AG04450 (cell line): ENCODE data around the gene CD80. TPM values are rescaled to one million over a fixed set of nuclear protein-coding genes. Genes with fewer than 3 reads are reported as not detected.

Experiments
- CTCF ChIA-PET: fragments of 300-600, 350-600 bp; formaldehyde crosslinking; extraction: SDS; loops from one replicate; lab custom pipeline; 2022; ENCODE audit warnings: antibody characterized with exemption, inconsistent platforms; lab: Charles Lee
- POLR2A ChIA-PET: fragments of 350-600 bp; formaldehyde crosslinking; extraction: SDS; loops from one replicate; lab custom pipeline; 2021; ENCODE audit warnings: antibody characterized with exemption, inconsistent platforms; lab: Yijun Ruan, JAX
- DNase-seq: peaks from one replicate; pipeline ENCODE4 v3.0.0-alpha.2; 2011; ENCODE audit warnings: low read depth, low spot score
- H3K27ac ChIP-seq: one replicate; pipeline ENCODE4 v1.5.1; 2012; ENCODE audit warnings: low read depth, low read length, control low read depth
- H3K27me3 ChIP-seq: one replicate; pipeline ENCODE4 v1.6.0; 2012; ENCODE audit warnings: low read length; ENCODE audit not compliant: control insufficient read depth, insufficient read depth
- H3K4me3 ChIP-seq: 2 replicates; pipeline ENCODE4 v1.5.1; 2011; ENCODE audit warnings: mild to moderate bottlenecking, low read depth, low read length, control low read depth
- H3K9me3 ChIP-seq: 2 replicates; pipeline ENCODE4 v1.5.1; 2012; ENCODE audit warnings: low read length; ENCODE audit not compliant: control insufficient read depth, insufficient read depth
- CTCF ChIP-seq: IDR thresholded peaks from 2 replicates; pipeline ENCODE4 v1.5.1; 2011; ENCODE audit warnings: low read depth, low read length, control low read depth, inconsistent platforms
- polyA plus RNA-seq: library from polyadenylated mRNA; depleted of rRNA; stranded (reverse); fragments of >200 nt; gene quantifications from 2 replicates; pipeline ENCODE4 v1.2.3, GENCODE V29; 2011

Gene CD80
- polyA plus RNA-seq, 1 experiment = not detected

- POLR2A ChIA-PET = no interaction called here
Measured at GRCh38 chr3:119592861-119593260, 33.4 kb upstream of the CD80 start.

GRCh38 chr3:119590706-119591105, 31.3 kb upstream of the CD80 start:
- Histone ChIP-seq H3K4me3 (no peak overlapping the region), H3K9me3 (peaks cover 7% of the 10 kb centered on the region; the same call in 1 of the 2 replicates), H3K27me3 (peaks cover 37% of the 10 kb centered on the region), H3K27ac (no peak overlapping the region)
- no peak for TF ChIP-seq CTCF
- no peak for DNase-seq
- ChIA-PET POLR2A (no interaction called here), CTCF (no interaction called here)

More at GRCh38 chr3:119592861-119593260, 33.4 kb upstream of the CD80 start:
- no peak for TF ChIP-seq CTCF
- CTCF ChIA-PET = interaction anchor here (0.5 kb wide), 1 partner anchor 10 kb away, joined by 3 read pairs; no protein-coding TSS in a partner anchor
- Histone ChIP-seq H3K27ac (no peak overlapping the region), H3K27me3 (peaks cover 37% of the 10 kb centered on the region), H3K4me3 (no peak overlapping the region), H3K9me3 (peaks cover 7% of the 10 kb centered on the region; the same call in 1 of the 2 replicates)
- DNase-seq = no peak

DNA sequence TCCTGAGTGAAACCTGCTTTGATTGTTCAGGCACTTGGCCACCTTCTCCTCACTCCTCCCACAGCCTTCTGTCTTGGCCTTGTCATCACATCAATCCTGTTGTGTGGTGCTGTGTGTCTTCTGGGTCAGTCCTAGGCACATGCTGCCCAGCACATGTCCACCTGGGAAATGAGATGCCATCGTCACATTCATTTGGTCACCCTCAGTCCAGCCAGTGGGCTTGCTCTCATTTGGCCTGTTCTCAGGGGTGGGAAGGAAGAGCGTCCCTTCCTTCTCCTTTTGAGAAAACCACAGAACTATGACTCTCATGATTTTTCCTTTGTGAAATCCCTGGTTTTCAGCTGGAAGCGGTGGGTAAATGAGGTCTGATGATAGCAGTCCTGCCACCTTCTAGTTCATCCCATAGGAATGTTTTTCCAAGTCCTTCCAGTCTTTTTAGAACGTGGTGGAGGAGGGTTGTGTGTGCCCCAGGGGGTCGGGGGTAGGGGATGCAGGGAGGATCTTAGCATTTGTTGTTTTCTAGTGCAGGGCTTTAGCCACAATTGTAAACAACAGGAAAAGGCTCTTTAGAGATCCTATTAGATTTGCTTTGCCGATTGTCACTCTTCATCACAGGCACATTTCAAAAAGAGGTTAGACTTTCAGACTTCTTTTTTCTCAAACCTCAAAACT, 29.8 kb upstream of the CD80 start:
- POLR2A ChIA-PET = no interaction called here
- Histone ChIP-seq H3K9me3 (peaks cover 7% of the 10 kb centered on the region; the same call in 1 of the 2 replicates), H3K27ac (no peak overlapping the region), H3K4me3 (no peak overlapping the region), H3K27me3 (peaks cover 37% of the 10 kb centered on the region)
- no peak for DNase-seq
- CTCF ChIA-PET = no interaction called here
- TF ChIP-seq CTCF = no peak

- Histone ChIP-seq H3K9me3 (peaks cover 7% of the 10 kb centered on the region; the same call in 1 of the 2 replicates), H3K27me3 (peaks cover 29% of the 10 kb centered on the region), H3K4me3 (no peak overlapping the region), H3K27ac (no peak overlapping the region)
- DNase-seq = no peak
- TF ChIP-seq CTCF = no peak
- ChIA-PET POLR2A (no interaction called here), CTCF (no interaction called here)
Measured at GRCh38 chr3:119588112-119588511, 28.7 kb upstream of the CD80 start.

DNA sequence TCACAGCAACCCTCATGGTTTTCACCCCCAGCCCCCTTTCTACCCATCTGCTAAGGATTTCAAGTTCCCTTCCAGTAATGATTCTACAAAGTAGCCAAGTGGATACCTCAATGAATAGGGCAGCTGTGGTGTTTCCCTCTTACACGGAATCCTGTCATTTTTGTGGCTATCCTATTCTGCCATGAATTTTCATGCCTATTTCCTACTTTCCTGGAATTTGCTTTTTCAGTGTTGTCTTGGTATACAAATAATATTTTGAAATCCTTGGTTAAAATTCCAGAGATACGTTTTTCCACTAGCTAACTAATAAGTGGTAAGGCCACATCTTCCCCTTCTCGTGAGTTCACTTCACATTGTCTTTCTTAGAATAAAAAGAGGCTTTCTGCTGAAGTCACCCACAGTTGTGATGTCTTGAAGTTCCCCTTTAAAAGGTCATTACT, 27.3 kb upstream of the CD80 start:
- no peak overlapping the region for H3K4me3 ChIP-seq
- no peak overlapping the region for H3K27ac ChIP-seq
- ChIA-PET POLR2A (interaction anchor here (0.5 to 0.6 kb wide), 2 partner anchors 51 to 330 kb away, joined by 3 to 4 read pairs; no protein-coding TSS in a partner anchor), CTCF (no interaction called here)
- peaks cover 25% of the 10 kb centered on the region for H3K27me3 ChIP-seq
- TF ChIP-seq CTCF = no peak
- DNase-seq = no peak
- peaks cover 7% of the 10 kb centered on the region; the same call in 1 of the 2 replicates for H3K9me3 ChIP-seq
